ENCODE measurements around the gene KLHL25. TPM values are rescaled to one million over a fixed set of nuclear protein-coding genes. Genes with fewer than 3 reads are reported as not detected.

KLHL25 gene
- polyA plus RNA-seq, 1 experiment, result 4.5 TPM

- H3K36me3 ChIP-seq (ENCODE audit: control insufficient read depth, insufficient read depth, low read length), result peaks cover 12% of the 10 kb centered on the region
- ChIA-PET CTCF (interaction anchor here (0.9 to 2.1 kb wide), 4 partner anchors 13 to 90 kb away, joined by 3 to 5 read pairs (median 4); no protein-coding TSS in a partner anchor), POLR2A (no interaction called here)
- no peak for DNase-seq (ENCODE audit: low read depth)
- TF ChIP-seq CTCF (IDR thresholded peaks at IDR 0.05; ENCODE audit: insufficient read depth, low read depth, low read length), result no peak
- no peak overlapping the region for H3K4me3 ChIP-seq (ENCODE audit: low read depth, low read length)
- H3K27me3 ChIP-seq (ENCODE audit: control insufficient read depth, insufficient read depth, low read length), result no peaks in the 10 kb centered on the region
Measured at GRCh38 chr15:85750319-85751290, 44.1 kb downstream of the KLHL25 start.

- no peak for DNase-seq (ENCODE audit: low read depth)
- no peaks in the 10 kb centered on the region for H3K27me3 ChIP-seq (ENCODE audit: control insufficient read depth, insufficient read depth, low read length)
- ChIA-PET CTCF (interaction anchor here (0.9 to 1.3 kb wide), 4 partner anchors 17 to 91 kb away, joined by 3 to 4 read pairs (median 3); no protein-coding TSS in a partner anchor), POLR2A (no interaction called here)
- TF ChIP-seq CTCF (IDR thresholded peaks at IDR 0.05; ENCODE audit: insufficient read depth, low read depth, low read length), result no peak
- peaks cover 20% of the 10 kb centered on the region for H3K36me3 ChIP-seq (ENCODE audit: control insufficient read depth, insufficient read depth, low read length)
- no peak overlapping the region for H3K4me3 ChIP-seq (ENCODE audit: low read depth, low read length)
Measured at GRCh38 chr15:85749261-85750151, 45.2 kb downstream of the KLHL25 start.

GRCh38 chr15:85748729-85749128 lies 46.0 kb downstream of the KLHL25 start:
- ChIA-PET POLR2A (no interaction called here), CTCF (interaction anchor here (0.9 to 1.1 kb wide), 2 partner anchors 17 to 18 kb away, joined by 3 read pairs; no protein-coding TSS in a partner anchor)
- no peak for DNase-seq (ENCODE audit: low read depth)
- no peak for TF ChIP-seq CTCF (IDR thresholded peaks at IDR 0.05; ENCODE audit: insufficient read depth, low read depth, low read length)
- Histone ChIP-seq H3K4me3 (ENCODE audit: low read depth, low read length) (no peak overlapping the region), H3K36me3 (ENCODE audit: control insufficient read depth, insufficient read depth, low read length) (peaks cover 24% of the 10 kb centered on the region), H3K27me3 (ENCODE audit: control insufficient read depth, insufficient read depth, low read length) (no peaks in the 10 kb centered on the region)

GRCh38 chr15:85748176-85748575 lies 46.5 kb downstream of the KLHL25 start:
- no peaks in the 10 kb centered on the region for H3K27me3 ChIP-seq (ENCODE audit: control insufficient read depth, insufficient read depth, low read length)
- POLR2A ChIA-PET, result no interaction called here
- no peak overlapping the region for H3K4me3 ChIP-seq (ENCODE audit: low read depth, low read length)
- peaks cover 29% of the 10 kb centered on the region for H3K36me3 ChIP-seq (ENCODE audit: control insufficient read depth, insufficient read depth, low read length)
- no peak for DNase-seq (ENCODE audit: low read depth)
- CTCF ChIA-PET, result no interaction called here
- no peak for TF ChIP-seq CTCF (IDR thresholded peaks at IDR 0.05; ENCODE audit: insufficient read depth, low read depth, low read length)

GRCh38 chr15:85746641-85747040 lies 48.1 kb downstream of the KLHL25 start:
- no peak for DNase-seq (ENCODE audit: low read depth)
- ChIA-PET POLR2A (no interaction called here), CTCF (no interaction called here)

More at GRCh38 chr15:85746641-85747040, 48.1 kb downstream of the KLHL25 start:
- TF ChIP-seq CTCF (IDR thresholded peaks at IDR 0.05; ENCODE audit: insufficient read depth, low read depth, low read length), result no peak
- no peaks in the 10 kb centered on the region for H3K27me3 ChIP-seq (ENCODE audit: control insufficient read depth, insufficient read depth, low read length)
- peaks cover 30% of the 10 kb centered on the region for H3K36me3 ChIP-seq (ENCODE audit: control insufficient read depth, insufficient read depth, low read length)
- H3K4me3 ChIP-seq (ENCODE audit: low read depth, low read length), result no peak overlapping the region
